Sciatic nerve (tissue), 2 donors: ENCODE results near the gene LPO. TPM values are rescaled to one million over a fixed set of nuclear protein-coding genes. Genes with fewer than 3 reads are reported as not detected.

ENCODE experiments used
- ATAC-seq: fragments of 200-7000 bp; cut with Tn5 transposase; one replicate; pipeline ENCODE4 v1.9.1; 2020; ENCODE audit warnings: mild to moderate bottlenecking, moderate library complexity
- DNase-seq: peaks from one replicate; pipeline ENCODE4 v3.0.0-alpha.2; 2020; ENCODE audit warnings: low spot score
- intact Hi-C: fragments of 100-400 bp; cut with DNase I; formaldehyde crosslinking; loops from one replicate; pipeline ENCODE4 v1.14.2; 2022
- total RNA-seq: library from RNA; stranded (reverse); fragmentation: NEBNext Ultra II Directional; extraction: Animal tissue kit (Norgen Biotek cat#: 25700); gene quantifications from one replicate; pipeline ENCODE4 v1.2.1, GENCODE V29; 2021
- donor health status: DM: no; HTN: no; CAD: no.
- donor health status: DM: no; HTN: no; CAD: no.

Gene LPO
- total RNA-seq, 1 donor from 2014 or later, result not detected

DNA sequence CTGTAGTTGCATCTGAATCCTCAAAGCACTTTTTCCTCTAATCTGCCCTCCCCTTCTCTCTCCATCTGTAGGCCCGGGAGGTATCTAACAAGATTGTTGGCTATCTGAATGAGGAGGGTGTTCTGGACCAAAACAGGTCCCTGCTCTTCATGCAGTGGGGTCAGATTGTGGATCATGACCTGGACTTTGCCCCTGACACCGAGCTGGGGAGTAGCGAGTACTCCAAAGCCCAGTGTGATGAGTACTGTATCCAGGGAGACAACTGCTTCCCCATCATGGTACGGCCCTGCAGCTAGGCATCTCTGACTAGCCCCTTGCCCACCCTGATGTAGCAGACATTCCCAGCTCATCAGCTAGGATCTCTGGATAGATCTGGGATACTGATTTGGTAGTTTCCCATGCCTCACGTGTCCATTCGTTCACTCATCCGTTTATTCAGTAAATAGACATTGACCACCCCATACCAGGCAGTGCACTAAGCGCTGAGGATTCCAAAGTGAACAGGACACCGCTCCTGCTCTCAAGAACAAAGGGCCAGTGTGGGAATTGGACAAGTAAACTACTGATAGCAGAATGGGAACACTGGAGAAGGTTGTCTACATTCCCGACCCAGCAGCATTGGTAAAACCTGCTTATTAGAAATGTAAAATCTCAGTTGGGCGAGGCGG is 12.1 kb downstream of the LPO start:
- intact Hi-C loops, result no loop called here
- DNase-seq (no peak), ATAC-seq (no peak)

DNA sequence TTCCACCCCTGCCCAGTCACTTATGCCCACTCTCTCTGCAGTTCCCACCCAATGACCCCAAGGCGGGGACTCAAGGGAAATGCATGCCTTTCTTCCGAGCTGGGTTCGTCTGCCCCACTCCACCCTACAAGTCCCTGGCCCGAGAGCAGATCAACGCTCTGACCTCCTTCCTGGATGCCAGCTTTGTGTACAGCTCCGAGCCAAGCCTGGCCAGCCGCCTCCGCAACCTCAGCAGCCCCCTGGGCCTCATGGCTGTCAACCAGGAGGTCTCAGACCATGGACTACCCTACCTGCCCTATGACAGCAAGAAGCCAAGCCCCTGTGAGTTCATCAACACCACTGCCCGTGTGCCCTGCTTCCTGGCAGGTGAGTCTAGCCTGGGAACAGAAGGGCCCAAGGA is 13.8 kb downstream of the LPO start:
- intact Hi-C loops, result no loop called here
- no peak for ATAC-seq

DNA sequence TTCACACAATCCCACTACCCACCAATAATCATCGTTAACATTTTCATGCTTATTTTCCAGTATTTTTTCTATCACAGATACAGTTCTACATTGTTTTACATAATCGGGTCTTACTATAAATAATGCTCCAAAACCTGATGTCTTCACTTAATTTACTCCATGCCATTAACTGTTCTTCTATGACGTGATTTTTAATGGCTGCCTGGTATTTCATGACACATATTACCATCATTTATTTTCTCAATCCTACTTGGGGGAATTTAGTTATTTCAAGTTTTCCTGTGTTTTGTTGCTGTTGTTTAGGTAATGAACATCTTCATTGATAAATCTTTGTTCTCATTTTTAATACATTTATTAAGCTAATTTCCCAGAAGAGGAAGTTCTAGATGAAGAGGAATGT is 14.7 kb downstream of the LPO start:
- DNase-seq, result no peak
- ATAC-seq, result no peak
- intact Hi-C loops, result no loop called here

More for the DNA sequence above, 13.8 kb downstream of the LPO start:
- no peak for DNase-seq

DNA sequence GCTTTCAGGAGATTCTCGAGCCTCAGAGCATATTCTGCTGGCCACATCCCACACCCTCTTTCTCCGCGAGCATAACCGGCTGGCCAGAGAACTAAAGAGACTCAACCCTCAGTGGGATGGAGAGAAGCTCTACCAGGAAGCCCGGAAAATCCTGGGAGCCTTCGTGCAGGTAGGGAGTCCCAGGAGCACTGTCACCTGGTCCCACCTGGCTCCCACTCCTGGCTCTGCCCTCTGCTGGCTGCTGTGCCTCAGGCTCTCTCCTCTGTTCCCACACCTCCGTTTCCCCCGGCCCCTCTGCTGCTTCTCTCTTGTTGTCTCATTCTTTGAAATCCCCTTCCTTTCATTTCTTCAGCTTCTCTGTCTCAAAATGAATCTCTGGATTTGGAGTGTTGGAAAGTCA is 16.4 kb downstream of the LPO start:
- no peak for ATAC-seq
- intact Hi-C loops, result loop anchor here (5.0 kb wide), 1 partner anchor 993 kb away; no protein-coding TSS in a partner anchor
- DNase-seq, result no peak

DNA sequence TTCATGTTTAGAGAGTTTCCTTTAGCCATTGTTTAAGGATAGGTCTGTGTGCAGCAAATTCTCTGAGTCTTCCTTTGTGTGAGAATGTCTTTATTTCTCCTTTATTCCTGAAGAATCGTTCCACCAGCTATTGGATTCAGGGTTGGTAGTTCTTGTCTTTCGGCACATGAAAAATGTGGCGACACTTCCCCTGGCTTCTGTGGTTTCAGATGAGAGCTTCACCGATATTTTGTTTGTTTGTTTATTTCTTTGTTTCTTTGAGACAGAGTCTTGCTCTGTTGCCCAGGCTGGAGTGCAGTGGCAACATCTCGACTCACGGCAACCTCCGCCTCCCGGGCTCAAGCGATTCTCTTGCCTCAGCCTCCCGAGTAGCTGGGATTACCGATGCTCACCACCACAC is 23.8 kb downstream of the LPO start:
- ATAC-seq (no peak), DNase-seq (no peak)
- intact Hi-C loops, result no loop called here

DNA sequence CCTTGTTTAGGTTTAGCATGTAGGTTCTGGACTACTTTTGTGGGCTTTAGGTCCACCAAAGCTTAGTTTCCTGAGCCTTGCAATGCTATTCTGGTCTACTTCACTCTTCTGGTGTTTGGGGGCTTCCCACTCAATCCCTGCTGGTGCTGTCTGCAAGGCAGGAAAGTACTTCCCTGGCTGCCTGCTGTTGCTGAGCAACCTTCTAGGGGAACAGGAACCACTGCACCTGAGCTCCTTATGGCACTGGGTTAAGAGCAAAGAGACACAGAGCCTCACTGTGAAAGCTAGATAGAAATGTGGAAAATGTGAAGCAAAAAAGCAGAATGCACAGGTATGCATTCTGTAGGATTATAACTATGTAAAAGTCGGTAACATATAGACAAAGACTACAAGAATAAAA is 25.4 kb downstream of the LPO start:
- DNase-seq (no peak), ATAC-seq (no peak)
- intact Hi-C loops, result no loop called here

DNA sequence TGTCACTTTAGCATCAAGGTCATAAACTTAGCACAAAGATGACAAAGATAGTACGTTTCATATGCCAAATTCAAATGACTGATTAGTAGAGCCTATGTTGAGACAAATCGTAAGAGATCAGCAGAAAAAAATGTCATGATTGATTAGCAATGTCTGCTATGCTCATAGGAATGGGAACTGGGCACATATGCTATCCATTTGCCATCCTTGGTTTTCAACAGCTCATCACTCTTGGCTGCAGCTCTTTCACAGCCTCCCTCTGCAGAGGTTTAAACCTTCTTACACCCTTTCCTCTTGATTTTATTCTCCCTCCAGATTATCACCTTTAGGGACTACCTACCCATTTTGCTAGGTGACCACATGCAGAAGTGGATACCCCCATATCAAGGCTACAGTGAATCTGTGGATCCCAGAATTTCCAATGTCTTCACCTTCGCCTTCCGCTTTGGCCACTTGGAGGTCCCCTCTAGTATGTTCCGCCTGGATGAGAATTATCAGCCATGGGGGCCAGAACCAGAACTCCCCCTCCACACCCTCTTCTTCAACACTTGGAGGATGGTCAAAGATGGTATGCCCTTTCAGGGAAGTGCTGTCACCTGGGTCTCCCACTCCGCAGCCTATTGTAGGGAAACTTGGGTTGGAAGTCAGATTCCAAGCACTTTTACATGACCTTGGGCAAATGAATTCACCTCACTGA is 26.2 kb downstream of the LPO start:
- DNase-seq (no peak), ATAC-seq (no peak)
- intact Hi-C loops, result no loop called here

DNA sequence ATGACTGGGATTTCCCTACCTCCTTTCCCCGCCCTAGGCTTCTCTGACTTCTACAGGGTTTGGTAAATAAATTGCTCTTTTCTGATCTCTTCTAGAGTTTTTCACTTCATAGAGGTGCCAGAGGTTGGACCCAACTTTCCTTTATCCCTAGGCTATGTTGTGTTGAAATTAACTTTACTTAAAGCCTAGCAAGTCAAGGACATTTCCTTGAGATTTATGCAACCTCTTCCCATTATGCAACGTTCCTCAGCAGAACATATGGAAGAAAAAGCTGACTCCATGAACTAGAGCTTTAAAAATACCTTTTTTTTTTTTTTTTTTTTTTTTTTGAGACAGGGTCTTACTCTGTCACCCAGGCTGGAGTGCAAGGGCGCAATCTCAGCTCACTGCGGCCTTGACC is 26.9 kb downstream of the LPO start:
- ATAC-seq (no peak), DNase-seq (no peak)
- intact Hi-C loops, result no loop called here

DNA sequence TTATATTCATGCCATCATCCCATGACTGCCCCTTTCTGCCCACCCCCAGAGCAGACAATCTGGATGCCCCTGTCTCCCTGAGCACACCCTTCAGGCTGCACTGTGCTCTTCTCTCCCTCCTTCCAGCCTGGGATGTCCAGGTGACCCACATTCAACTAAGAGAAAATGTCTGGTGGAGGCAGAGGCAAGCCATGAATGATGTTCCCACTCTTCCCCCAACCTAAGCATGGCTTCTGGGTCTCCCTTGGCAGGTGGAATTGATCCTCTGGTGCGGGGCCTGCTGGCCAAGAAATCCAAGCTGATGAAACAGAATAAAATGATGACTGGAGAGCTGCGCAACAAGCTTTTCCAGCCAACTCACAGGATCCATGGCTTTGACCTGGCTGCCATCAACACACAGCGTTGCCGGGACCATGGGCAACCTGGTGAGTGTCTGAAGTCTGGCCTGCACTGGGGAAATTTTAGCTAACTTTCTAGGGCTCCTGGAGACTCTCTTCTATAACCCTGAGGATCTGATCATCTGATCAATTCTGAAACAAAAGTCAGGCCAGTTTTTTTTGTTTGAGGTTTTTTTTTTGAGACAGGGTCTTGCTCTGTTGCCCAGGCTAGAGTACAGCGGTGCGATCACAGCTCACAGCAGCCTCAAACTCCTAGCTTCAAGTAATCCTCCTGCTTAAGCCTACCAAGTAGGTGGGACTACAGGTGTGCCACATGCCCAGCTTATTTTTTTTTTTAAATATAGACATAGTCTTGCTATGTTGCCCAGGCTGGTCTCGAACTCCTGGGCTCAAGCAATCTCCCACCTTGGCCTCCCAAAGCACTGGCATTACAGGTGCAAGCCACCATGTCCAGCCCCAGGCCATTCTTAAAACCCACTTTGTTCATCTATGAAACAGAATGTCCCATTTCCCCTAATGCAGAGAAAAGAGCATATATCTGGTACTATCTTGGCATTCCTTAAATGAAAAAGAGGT is 27.8 kb downstream of the LPO start:
- DNase-seq (no peak), ATAC-seq (no peak)
- intact Hi-C loops, result no loop called here

DNA sequence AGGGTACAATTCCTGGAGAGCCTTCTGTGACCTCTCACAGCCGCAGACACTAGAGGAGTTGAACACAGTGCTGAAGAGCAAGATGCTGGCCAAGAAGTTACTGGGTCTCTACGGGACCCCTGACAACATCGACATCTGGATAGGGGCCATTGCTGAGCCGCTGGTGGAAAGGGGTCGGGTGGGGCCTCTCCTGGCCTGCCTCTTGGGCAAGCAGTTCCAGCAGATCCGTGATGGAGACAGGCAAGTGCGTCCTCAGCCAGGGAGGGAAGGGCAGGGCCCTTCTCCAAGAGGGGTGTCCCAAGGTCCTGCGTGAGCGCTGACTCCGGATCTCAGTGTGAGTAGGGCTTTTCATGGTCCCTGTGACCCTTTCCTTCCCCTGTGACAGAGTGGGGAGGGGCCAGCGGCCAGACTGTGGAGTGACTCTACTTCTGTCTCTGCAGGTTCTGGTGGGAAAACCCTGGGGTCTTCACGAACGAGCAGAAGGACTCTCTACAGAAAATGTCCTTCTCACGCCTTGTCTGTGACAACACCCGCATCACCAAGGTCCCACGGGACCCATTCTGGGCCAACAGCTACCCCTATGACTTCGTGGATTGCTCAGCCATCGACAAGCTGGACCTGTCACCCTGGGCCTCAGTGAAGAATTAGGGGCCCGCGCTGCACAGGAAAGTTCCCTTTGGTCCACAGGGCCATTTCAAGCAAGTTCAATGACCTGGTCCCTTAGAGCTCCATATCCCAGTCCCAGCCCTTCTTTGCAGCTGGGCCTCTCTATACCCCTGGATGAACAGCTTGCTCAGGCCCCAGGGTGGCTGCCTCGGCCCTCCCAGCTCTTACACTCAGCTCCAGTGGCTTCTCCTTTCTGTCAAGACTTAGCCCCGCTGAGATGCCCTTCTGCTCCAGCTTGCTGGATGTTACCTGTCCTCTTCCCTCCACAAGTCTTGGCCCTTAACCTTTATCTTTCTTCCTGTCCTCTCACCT is 29.3 kb downstream of the LPO start:
- ATAC-seq (no peak), DNase-seq (no peak)
- intact Hi-C loops, result no loop called here

DNA sequence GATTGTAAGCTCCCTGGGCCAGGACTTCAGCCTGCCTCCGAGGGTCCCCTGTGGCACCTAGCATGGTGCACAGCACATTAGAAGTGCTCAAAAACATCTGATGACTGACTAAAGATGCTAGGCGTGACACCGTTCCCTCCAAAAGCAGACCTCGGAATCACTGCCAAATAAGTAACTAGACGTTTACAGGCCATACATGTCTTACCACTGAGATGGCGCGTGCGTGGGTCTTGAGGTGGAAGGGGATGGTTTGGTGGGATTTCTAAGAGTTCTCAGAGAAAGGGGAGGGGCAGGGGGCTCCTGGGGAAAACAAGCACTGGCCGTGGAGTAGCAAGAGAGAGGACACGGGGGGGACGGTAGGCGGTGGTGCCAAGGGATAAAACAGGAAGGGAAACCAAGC is 29.9 kb downstream of the LPO start:
- intact Hi-C loops, result no loop called here
- no peak for ATAC-seq
- no peak for DNase-seq

DNA sequence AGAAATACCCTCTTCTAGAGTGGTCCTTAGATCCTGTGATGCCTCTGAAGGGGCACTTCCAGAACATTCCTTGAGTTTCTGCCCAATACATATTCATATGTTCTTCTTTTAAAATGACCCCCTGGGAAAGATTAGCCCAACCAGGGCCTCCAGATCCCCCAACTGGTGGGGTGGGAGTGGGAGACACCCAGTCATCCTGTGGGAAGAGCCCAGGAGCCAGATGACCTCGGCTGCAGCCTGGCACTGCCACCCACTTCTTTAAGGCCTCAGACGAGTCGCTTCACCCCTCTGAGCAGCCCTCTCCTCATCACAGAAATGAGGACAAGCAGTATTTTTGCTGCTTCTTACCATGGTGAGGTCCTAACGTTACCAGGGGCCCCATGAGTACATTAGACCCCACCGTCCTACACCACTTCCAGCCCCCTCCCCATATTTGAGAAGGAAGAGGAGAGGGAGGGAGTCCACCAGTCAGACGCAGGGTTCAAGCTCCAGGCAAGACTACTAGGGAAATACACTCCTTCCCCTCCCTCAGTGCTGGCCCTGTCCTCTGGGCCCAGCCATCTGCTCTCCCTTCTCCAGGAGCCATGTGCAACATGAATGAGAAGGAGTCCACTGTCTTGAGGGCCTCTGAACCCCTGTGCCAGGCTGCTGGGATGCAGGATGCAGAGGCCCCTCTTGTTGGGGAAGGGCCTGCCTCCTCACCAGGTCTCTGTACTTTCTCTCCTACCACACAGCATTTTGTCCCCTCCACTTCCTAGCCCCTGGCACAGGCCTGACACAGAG is 30.6 kb downstream of the LPO start:
- no peak for DNase-seq
- intact Hi-C loops, result no loop called here
- no peak for ATAC-seq

DNA sequence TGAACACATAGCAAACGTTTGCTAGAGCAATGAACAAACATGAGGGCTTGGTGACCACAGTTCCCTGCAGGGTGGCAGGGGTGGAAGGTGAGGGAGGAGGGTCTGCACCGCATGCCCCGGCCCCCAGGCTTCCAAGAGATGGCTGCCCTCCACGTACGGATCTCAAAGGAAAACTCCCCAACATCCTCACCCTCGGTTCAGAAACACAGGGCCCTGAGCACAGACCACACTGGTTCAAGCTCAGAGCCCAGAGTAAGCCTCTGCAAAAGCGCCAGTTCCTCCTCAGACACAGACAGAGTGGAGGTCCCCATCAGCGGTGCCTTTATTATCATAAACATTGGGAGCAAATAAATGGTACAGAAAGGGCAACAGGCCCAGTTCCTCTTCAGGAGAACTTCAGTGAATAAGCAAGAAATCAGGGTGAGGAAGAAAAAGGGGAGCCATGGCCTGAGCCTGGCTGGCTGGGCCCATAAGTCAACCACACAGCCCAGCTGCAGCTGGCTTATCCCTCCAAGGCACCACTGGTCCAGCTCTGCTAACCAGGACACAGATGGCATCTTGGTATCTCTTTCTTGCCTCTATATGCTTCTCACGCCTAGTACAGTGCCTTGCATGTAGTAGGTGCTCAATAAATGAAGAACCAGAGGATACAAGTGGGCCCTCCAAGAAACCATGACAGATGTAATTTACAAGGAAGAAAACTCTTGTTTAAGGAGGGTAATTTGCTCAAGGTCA is 31.3 kb downstream of the LPO start:
- DNase-seq (no peak), ATAC-seq (no peak)
- intact Hi-C loops, result no loop called here

DNA sequence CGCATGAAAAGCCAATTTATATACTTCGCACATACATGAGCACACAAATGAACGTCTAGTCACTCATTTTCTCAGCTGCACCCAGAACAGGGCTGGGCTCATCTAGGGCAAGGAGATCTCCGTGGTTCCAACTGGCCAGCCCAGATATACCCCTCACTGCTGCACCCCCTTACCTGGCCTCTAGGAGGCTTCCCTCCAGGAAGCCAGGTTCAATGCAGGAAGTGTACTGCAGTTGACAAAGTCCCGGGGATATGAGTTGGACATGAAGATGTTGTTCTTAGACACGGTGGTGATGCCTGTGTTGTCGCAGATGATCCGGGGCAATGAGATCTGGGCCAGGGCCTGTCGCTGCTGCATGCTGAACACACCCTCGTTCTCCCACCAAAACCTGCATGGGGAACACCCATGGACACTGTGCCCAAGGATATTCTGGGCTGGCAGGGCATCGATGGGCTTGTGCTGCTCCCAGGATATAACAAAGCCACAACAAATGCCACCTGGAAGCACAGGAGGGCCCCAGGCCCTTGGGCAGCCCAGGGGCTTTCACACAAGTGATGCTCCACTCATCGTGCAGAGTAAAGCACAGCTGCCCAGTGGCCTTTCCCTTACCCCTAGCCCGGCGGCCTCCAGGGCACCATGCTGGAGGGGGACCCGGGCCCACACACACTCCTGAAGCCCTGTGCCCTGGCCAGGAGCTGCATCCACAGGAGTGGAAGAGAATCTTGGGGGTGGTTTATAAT is 32.3 kb downstream of the LPO start:
- ATAC-seq (no peak), DNase-seq (no peak)
- intact Hi-C loops, result no loop called here

DNA sequence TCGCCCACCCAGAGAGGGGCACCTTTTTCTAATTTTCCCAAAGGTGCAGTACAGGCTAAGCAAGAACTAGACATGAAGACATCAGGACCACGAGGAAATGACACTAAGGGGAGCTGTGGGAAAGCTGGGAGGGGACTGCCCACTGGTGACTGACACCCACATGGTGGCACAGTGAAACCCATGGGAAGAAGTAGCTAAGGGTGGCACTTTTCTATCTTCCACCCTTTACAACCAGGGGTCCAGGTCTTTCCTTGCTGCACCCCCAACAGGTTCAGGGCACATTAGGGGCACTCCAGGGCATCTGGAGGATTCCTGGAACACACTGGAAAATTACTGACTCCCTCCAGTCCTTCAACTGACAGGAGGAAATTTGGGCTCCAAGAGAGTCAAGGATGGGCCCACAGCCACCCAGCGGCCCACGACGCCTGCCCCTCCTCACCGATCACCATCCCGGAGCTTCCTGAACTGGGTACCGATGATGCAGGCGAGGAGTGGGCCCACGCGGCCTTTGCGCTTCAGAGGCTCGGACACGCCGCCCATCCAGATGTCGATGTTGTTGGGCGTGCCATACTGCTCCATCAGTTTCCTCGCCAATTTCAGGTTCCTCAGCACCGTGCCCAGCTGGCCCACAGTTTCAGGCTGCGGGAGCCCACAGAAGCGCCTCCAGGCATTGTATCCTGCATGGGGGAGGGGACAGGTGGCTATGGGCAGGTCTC is 33.0 kb downstream of the LPO start:
- ATAC-seq (no peak), DNase-seq (no peak)
- intact Hi-C loops, result no loop called here
